SK-N-SH treated with all-trans-retinoic acid at 6 μM for 48 hours (cell line): ENCODE data around the gene LRRC74B.

Source experiments
- ARNTL ChIP-seq: fragments of 450-650 bp; formaldehyde crosslinking; IDR thresholded peaks from 2 replicates; pipeline ENCODE4 v1.5.0; 2020; ENCODE audit warnings: low read depth, mild to moderate bottlenecking, moderate library complexity, borderline replicate concordance
- ESRRG ChIP-seq: fragments of 250-450 bp; sonication (Bioruptor Pico); IDR thresholded peaks from 2 replicates; pipeline ENCODE4 v1.6.1; 2021; ENCODE audit warnings: mild to moderate bottlenecking
- GLIS3 ChIP-seq: fragments of 250-450 bp; sonication (Bioruptor Pico); IDR thresholded peaks from 2 replicates; pipeline ENCODE4 v1.5.0; 2020; ENCODE audit warnings: mild to moderate bottlenecking, moderate library complexity
- ISL1 ChIP-seq: fragments of 250-450 bp; sonication (Bioruptor Pico); IDR thresholded peaks from 2 replicates; pipeline ENCODE4 v2.1.2; 2022; ENCODE audit warnings: mild to moderate bottlenecking, moderate library complexity
- OSR1 ChIP-seq: fragments of 250-450 bp; sonication (Bioruptor Pico); IDR thresholded peaks from 2 replicates; pipeline ENCODE4 v1.8.0; 2022; ENCODE audit warnings: moderate library complexity, mild to moderate bottlenecking, inconsistent platforms
- PATZ1 ChIP-seq: fragments of 250-450 bp; sonication (Bioruptor Pico); IDR thresholded peaks from 2 replicates; pipeline ENCODE4 v1.8.0; 2020; ENCODE audit warnings: mild to moderate bottlenecking, moderate library complexity, borderline replicate concordance
- PPARA ChIP-seq: fragments of 250-450 bp; sonication (Bioruptor Pico); IDR thresholded peaks from 2 replicates; pipeline ENCODE4 v1.5.0; 2020; ENCODE audit warnings: mild to moderate bottlenecking, borderline replicate concordance
- RARB ChIP-seq: fragments of 250-450 bp; sonication (Bioruptor Pico); IDR thresholded peaks from 2 replicates; pipeline ENCODE4 v1.8.0; 2021; ENCODE audit warnings: mild to moderate bottlenecking, moderate library complexity
- ZFP3 ChIP-seq: fragments of 250-450 bp; sonication (Bioruptor Pico); IDR thresholded peaks from 2 replicates; pipeline ENCODE4 v1.5.0; 2020; ENCODE audit warnings: mild to moderate bottlenecking, moderate library complexity
- ZFP30 ChIP-seq: fragments of 450-650 bp; formaldehyde crosslinking; IDR thresholded peaks from 2 replicates; pipeline ENCODE4 v1.5.0; 2022; ENCODE audit warnings: mild to moderate bottlenecking, moderate library complexity
- ZNF70 ChIP-seq: fragments of 450-650 bp; formaldehyde crosslinking; IDR thresholded peaks from 2 replicates; pipeline ENCODE4 v1.5.0; 2020; ENCODE audit warnings: mild to moderate bottlenecking, moderate library complexity
- ZNF8 ChIP-seq: fragments of 450-650 bp; formaldehyde crosslinking; IDR thresholded peaks from 2 replicates; pipeline ENCODE4 v1.5.0; 2020; ENCODE audit warnings: mild to moderate bottlenecking, moderate library complexity

- TF ChIP-seq GLIS3 (no peak), PATZ1 (CRISPR knock-in tag) (no peak), OSR1 (CRISPR knock-in tag) (no peak), ISL1 (CRISPR knock-in tag) (no peak), ZNF70 (CRISPR knock-in tag) (no peak), ZFP30 (CRISPR knock-in tag) (no peak), ZFP3 (CRISPR knock-in tag) (no peak), RARB (no peak), PPARA (no peak), ARNTL (CRISPR knock-in tag) (no peak), ZNF8 (CRISPR knock-in tag) (no peak), ESRRG (CRISPR knock-in tag) (no peak)
These were observed 33.2 kb downstream of the LRRC74B start for GRCh38 chr22:21078916-21079315.
